ENCODE results near the gene FMOD.

DNA sequence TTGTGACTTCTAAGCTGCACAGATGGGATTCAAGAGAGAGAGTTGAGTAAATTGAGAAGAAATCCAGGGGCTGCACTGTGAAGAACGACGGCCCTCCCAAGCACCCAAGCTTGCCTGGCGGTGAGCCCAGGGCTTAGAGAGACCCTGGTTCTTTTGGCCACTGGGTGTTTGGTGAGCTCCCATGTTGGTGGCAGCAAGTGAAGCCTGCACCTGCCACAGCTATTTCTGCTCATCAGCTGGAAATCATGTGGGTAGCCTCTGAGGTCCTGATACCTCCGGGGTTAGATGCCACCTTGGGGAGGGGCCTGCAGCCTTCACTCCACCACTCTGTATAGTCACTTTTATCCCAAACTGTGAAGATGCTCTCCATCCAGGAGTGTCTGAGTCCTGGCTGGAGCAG lies 51.8 kb downstream of the FMOD start:
- TF ChIP-seq EZH2 (IDR thresholded peaks at IDR 0.05; ENCODE audit: low read length, missing control alignments): no peak
- TF ChIP-seq, protein P1, sequence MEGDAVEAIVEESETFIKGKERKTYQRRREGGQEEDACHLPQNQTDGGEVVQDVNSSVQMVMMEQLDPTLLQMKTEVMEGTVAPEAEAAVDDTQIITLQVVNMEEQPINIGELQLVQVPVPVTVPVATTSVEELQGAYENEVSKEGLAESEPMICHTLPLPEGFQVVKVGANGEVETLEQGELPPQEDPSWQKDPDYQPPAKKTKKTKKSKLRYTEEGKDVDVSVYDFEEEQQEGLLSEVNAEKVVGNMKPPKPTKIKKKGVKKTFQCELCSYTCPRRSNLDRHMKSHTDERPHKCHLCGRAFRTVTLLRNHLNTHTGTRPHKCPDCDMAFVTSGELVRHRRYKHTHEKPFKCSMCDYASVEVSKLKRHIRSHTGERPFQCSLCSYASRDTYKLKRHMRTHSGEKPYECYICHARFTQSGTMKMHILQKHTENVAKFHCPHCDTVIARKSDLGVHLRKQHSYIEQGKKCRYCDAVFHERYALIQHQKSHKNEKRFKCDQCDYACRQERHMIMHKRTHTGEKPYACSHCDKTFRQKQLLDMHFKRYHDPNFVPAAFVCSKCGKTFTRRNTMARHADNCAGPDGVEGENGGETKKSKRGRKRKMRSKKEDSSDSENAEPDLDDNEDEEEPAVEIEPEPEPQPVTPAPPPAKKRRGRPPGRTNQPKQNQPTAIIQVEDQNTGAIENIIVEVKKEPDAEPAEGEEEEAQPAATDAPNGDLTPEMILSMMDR (conservative IDR thresholded peaks at IDR 0.05 in 1 of 2, IDR thresholded peaks at IDR 0.05 in 1 of 2; ENCODE audit: low read depth in 1 of 2, low read length in 2 of 2): no peak
